H1 (cell line): ENCODE results near the gene OLAH. TPM values are rescaled to one million over a fixed set of nuclear protein-coding genes. Genes with fewer than 3 reads are reported as not detected.

Experiments used
- ATF2 ChIP-seq: IDR thresholded peaks from 2 replicates; pipeline ENCODE4 v1.6.1; 2012; ENCODE audit warnings: low read length, inconsistent platforms
- CBX8 ChIP-seq: fragments of 300-800, 300-1000 bp; sonication (generic); IDR thresholded peaks from 2 replicates; pipeline ENCODE4 v1.7.1; 2016; ENCODE audit warnings: low read depth, low read length, borderline replicate concordance
- CTCF ChIP-seq, 3 experiments: IDR thresholded peaks; 1 replicate in 2 of 3; 2 replicates in 1 of 3; pipeline versions ENCODE4 v1.5.1 to v1.6.1; 2011; ENCODE audit warnings: low read length in 3 of 3, mild to moderate bottlenecking in 3 of 3, inconsistent platforms in 2 of 3, low read depth in 1 of 3, moderate library complexity in 1 of 3; ENCODE audit not compliant: insufficient read depth in 1 of 3; ENCODE audit errors: control extremely low read depth in 1 of 3
- RFX5 ChIP-seq: IDR thresholded peaks from 2 replicates; pipeline ENCODE4 v1.6.1; 2011; ENCODE audit warnings: low read depth, low read length, improper control_type of control experiment, borderline replicate concordance
- SUZ12 ChIP-seq: fragments of 200-600 bp; sonication (generic); IDR thresholded peaks from 2 replicates; pipeline ENCODE4 v1.6.1; 2012; ENCODE audit warnings: mild to moderate bottlenecking, inconsistent platforms, low read length, moderate library complexity, mixed read lengths
- TEAD4 ChIP-seq: IDR thresholded peaks from 2 replicates; pipeline ENCODE4 v1.6.1; 2012; ENCODE audit warnings: low read depth, low read length, inconsistent platforms, mixed read lengths
- polyA plus RNA-seq, 7 experiments: library from polyadenylated mRNA; depleted of rRNA in 3 of 7; stranded (reverse) in 5 of 7; unstranded in 2 of 7; fragments of >200 nt in 5 of 7; fragments of 200-250 nt in 2 of 7; gene quantifications; 1 replicate in 5 of 7; 2 replicates in 1 of 7; 4 replicates in 1 of 7; pipeline versions ENCODE4 v1.2.1 to v1.2.3, GENCODE V29; 2011 to 2013; ENCODE audit warnings: missing spikeins in 2 of 7, mixed read lengths in 2 of 7
- total RNA-seq: library from RNA; stranded (reverse); fragmentation: NEBNext Ultra II Directional; extraction: Animal tissue kit (Norgen Biotek cat#: 25700); gene quantifications from 2 replicates; pipeline ENCODE4 v1.2.1, GENCODE V29; 2021

The OLAH gene
- total and polyA plus RNA-seq, 2 of the 8 experiments (the other 6 are each of a cell fraction or from before 2014, with no cell fraction given), result not detected

GRCh38 chr10:15075421-15075820 is 31.7 kb downstream of the OLAH start (continued):
- TF ChIP-seq ATF2 (no peak), CTCF (IDR thresholded peaks at IDR 0.05; ENCODE audit: control extremely low read depth in 1 of 3, insufficient read depth in 1 of 3, low read depth in 1 of 3, low read length in 3 of 3) (no peak), RFX5 (no peak), TEAD4 (no peak), CBX8 (no peak), SUZ12 (no peak)
